Measurements from ENCODE around the gene DHDDS. TPM values are rescaled to one million over a fixed set of nuclear protein-coding genes. Genes with fewer than 3 reads are reported as not detected.

DHDDS gene
- total RNA-seq, 2 experiments from 2014 or later: 33.3 to 36.9 TPM

GRCh38 chr1:26490155-26490554 lies 58.0 kb downstream of the DHDDS start:
- POLR2A ChIA-PET: interaction anchor here (1.5 to 2.3 kb wide), 2 partner anchors 9 to 10 kb away, joined by 4 to 13 read pairs; no protein-coding TSS in a partner anchor
- Mint-ChIP-seq H3K27me3 (no peaks in the 10 kb centered on the region), H3K4me1 (ENCODE audit: low read depth) (peaks cover 2% of the 10 kb centered on the region), H3K4me3 (no peak overlapping the region), H3K27ac (no peak overlapping the region), H3K9me3 (no peaks in the 10 kb centered on the region), H3K36me3 (ENCODE audit: low read depth) (no peaks in the 10 kb centered on the region)
- no peak for DNase-seq
- CTCF ChIA-PET: interaction anchor here (0.9 to 4.5 kb wide), 4 partner anchors 10 to 49 kb away, joined by 3 to 18 read pairs (median 4); no protein-coding TSS in a partner anchor
- intact Hi-C loops (cut with micrococcal nuclease): no loop called here
- TF ChIP-seq CTCF (IDR thresholded peaks at IDR 0.05): no peak
- ATAC-seq: no peak

GRCh38 chr1:26493267-26493666 lies 61.1 kb downstream of the DHDDS start:
- Mint-ChIP-seq H3K27ac (no peak overlapping the region), H3K9me3 (no peaks in the 10 kb centered on the region), H3K4me3 (no peak overlapping the region), H3K4me1 (ENCODE audit: low read depth) (peaks cover 2% of the 10 kb centered on the region), H3K36me3 (ENCODE audit: low read depth) (no peaks in the 10 kb centered on the region), H3K27me3 (no peaks in the 10 kb centered on the region)
- ChIA-PET CTCF (no interaction called here), POLR2A (interaction anchor here (0.5 to 1.1 kb wide), 2 partner anchors 12 to 33 kb away, joined by 3 to 4 read pairs; no protein-coding TSS in a partner anchor)
- no peak for ATAC-seq
- no peak for TF ChIP-seq CTCF (IDR thresholded peaks at IDR 0.05)
- DNase-seq: no peak
- intact Hi-C loops (cut with micrococcal nuclease): no loop called here

GRCh38 chr1:26493938-26494337 lies 61.8 kb downstream of the DHDDS start:
- peaks cover 4% of the 10 kb centered on the region for H3K4me1 Mint-ChIP-seq (ENCODE audit: low read depth)
- ChIA-PET POLR2A (interaction anchor here (0.5 to 1.1 kb wide), 2 partner anchors 12 to 33 kb away, joined by 3 to 4 read pairs; no protein-coding TSS in a partner anchor), CTCF (no interaction called here)
- peaks cover 2% of the 10 kb centered on the region for H3K36me3 Mint-ChIP-seq (ENCODE audit: low read depth)
- no peak for ATAC-seq
- no peaks in the 10 kb centered on the region for H3K9me3 Mint-ChIP-seq
- no peak overlapping the region for H3K27ac Mint-ChIP-seq
- H3K27me3 Mint-ChIP-seq: no peaks in the 10 kb centered on the region
- no peak for DNase-seq
- H3K4me3 Mint-ChIP-seq: no peak overlapping the region
- no peak for TF ChIP-seq CTCF (IDR thresholded peaks at IDR 0.05)
- intact Hi-C loops (cut with micrococcal nuclease): no loop called here

GRCh38 chr1:26496861-26497260 lies 64.7 kb downstream of the DHDDS start:
- H3K27me3 Mint-ChIP-seq: no peaks in the 10 kb centered on the region
- no peak overlapping the region for H3K27ac Mint-ChIP-seq
- intact Hi-C loops (cut with micrococcal nuclease): no loop called here

More at GRCh38 chr1:26496861-26497260, 64.7 kb downstream of the DHDDS start:
- DNase-seq (no peak), ATAC-seq (no peak)
- Mint-ChIP-seq H3K9me3 (no peaks in the 10 kb centered on the region), H3K36me3 (ENCODE audit: low read depth) (peaks cover 5% of the 10 kb centered on the region), H3K4me1 (ENCODE audit: low read depth) (peaks cover 11% of the 10 kb centered on the region), H3K4me3 (no peak overlapping the region)
- CTCF ChIA-PET: no interaction called here
- TF ChIP-seq CTCF (IDR thresholded peaks at IDR 0.05): no peak
- POLR2A ChIA-PET: interaction anchor here (1.3 kb wide), 1 partner anchor 18 kb away, joined by 3 read pairs; no protein-coding TSS in a partner anchor
